HG02981 (cell line): ENCODE measurements around the gene GALNT18.
"Not testable (repeated sequence)": the region's sequence is repeated elsewhere in the genome, so short reads cannot be mapped to it uniquely, and the experiment has no call there.

Experiments used
- ATAC-seq: cut with Tn5 transposase; IDR thresholded peaks from one replicate; pipeline ENCODE4 v1.9.1; 2021; ENCODE audit warnings: mild to moderate bottlenecking, moderate library complexity; ENCODE audit not compliant: unreplicated experiment

GALNT18 gene

DNA sequence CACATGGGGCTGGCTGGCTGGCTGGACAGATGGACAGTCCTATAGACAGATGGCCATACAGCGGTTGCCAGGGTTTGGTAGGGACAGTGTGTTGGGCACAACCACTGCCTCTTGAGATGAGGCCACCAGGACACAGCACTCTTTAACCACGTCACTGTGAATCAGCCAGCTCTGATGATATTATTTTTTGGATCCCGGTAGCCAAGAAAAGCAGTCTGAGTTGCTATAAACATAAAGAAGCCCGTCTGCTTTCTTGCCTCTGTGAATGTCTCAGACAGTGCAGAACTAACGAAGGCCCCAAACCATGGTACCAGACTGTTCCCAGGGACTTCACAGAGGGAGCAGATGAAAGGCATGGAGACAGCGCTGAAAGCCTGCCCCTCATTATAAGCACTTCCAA is 152.9 kb downstream of the GALNT18 start:
- ATAC-seq, result no peak

DNA sequence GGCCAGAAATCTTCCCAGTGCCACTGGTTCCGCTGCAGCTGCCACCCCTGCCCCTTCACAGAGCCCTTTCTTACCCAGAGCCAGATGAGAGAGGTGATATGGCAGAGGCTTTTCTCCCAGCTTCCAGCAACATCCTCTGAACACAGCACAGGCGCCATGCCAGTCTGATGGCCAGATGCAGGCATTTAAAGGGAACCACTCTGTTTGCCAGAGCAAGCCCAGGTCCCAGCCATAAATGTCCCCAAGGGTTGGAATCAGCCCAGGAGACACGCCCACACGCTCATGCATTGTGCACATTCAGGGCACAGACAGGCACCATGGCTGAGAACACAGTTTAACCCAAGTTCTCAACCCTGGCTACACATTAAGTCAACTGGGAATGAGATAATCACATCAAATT is 154.5 kb downstream of the GALNT18 start:
- ATAC-seq, result no peak

DNA sequence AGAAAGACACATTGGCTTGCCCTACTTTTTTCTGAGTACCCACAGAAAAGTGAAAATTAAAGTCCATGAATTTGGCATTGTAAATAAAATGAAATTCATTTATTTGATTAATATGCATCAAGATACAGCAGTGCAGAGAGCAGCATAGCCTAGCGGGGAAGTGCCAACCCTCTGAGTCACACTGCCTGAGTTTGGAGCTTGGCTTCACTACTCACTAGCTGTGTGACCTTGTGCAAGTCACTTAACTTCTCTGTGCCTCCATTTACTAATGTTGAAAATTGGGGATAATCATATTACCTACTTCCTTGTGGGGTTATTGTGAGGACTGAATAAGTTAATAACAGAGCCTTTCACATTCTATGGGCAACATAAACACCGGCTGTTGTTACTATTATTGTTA is 157.2 kb downstream of the GALNT18 start:
- no peak for ATAC-seq

DNA sequence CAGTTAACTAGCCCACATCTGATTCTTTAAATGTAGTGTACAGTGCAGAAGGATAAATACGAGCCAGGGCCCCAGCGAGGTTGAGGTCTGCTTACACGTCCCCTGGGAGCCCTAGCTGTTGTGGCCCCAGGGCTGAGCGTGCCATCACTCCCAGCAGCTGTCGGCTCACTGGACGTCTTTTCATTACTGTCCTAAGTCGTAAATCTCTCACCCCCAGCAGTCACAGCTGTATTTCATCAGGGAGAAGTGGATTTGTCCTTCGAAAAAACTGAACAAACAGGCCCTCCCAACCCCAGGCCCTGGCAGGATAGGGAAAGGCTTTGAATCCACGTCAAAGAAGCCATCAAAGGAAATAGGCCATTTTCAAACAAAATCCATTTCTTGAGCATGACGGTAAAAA is 158.4 kb downstream of the GALNT18 start:
- ATAC-seq, result no peak

DNA sequence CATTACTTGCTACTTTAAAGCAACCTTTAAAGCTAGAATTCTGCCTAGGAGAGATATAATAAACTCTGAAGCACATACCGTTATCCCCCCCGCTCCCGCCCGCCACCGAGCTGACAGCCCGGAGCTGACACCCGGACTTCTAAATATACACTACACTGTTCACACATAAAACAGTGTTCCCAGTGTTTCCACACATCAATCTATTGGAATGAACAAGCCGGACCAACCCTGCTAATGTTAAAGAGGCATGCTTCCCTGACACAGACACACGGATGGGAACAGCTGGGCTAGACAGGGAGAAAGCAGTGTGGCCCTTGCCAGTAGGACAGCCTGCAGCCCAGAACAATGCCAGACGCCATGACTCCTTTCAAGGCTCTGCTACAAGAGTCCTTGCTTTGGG is 160.3 kb downstream of the GALNT18 start:
- ATAC-seq, result no peak

DNA sequence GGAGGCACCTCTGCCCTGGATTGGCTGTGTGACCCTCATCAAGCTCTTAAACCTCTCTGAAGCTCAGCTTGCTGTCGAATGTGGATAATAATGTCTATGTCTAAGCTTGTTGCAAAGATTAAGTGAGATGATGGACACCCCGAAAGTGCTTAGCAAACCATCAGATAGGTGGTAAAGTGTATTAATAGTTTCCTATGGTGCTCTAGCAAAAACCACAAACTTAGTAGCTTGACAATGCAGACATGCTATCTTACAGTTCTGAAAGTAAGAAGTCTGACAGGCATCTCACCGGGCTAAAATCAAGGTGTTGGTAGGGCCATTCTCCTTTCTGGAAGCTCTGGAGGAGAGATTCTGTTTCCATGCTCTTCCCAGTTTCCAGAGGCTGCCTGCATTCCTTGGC is 162.2 kb downstream of the GALNT18 start:
- ATAC-seq, result no peak

DNA sequence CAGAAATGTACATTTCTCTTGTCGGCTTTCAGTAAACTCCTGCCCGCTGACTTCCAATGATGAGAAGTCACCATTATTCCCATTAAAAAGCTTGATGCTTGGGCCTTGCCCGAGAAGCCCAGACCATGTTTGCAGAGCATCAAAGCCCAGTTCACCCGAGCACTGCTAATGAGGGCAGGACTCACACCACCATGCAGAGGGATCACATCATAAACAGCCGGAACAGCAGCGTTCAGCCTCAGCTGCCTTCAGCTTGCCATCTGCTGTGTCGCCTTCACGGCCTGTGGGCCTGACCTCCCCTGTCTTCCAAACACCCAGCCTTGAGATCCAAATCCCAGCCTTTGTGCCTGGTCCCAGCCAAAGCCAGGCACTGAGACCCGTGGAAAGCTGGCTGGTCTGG is 163.3 kb downstream of the GALNT18 start:
- no peak for ATAC-seq

DNA sequence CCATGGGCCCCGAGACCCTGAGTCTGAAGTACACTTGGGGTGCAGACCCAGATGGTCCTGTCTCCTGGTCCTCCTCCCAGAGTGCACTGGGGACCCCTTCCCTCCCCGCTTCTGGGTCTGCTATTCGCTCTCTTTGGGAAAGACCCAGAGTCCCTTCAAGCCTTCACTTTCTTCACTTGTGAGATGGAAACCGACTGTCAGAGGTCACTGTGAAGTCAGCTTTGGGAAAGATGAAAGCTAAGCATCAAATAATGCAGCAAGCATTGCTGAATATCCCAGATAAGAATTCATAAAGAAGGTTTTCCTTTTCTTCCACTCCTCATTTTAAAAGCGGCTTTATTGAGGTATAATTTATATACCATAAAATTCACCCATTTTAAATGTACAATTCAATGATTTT is 163.8 kb downstream of the GALNT18 start:
- no peak for ATAC-seq

DNA sequence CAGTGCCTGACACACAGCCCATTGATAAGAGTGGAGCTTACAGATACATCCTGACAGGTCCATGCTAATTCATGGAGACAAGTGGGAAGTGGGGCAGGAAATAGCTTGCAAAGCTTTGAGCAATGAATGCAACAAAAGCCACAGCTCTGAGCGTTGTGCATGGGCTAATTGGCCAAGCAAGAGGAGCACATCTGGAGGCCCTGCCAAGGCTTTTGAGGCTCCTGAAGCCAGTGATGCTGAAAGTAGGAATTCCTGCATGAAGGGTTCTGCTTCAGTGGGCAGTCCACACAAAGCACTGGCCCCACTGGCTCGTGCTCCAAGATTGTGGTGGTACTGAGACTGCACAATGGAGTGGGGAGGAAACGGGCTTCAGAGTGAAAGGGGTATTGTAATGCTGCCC is 164.9 kb downstream of the GALNT18 start:
- ATAC-seq, result no peak

DNA sequence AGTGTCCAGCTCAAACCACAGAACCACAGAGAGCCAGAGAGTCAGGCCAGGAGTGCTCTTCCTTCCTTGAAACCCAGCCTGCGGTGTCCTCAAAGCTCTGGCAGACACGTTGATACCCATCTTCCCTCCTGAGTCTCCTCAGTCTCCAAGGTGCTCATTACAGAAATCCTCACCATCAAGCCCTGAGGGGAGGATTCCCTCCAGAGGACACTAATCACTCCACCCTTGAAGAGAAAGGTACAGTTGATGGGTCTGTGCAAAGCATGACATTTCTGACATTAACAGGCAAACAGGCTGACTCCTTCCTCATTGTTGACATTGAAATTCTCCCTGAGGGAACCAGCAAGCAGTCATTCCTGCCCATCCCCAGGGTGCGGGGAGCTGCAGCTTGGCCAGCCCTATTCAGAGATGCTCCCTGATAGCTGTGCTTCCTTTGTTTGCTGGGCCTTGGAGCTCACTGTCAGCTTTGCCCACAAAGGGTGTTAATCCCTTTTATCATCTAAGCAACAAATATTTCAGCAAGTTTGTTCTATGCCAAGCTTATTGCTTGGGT is 167.1 kb downstream of the GALNT18 start:
- no peak for ATAC-seq

DNA sequence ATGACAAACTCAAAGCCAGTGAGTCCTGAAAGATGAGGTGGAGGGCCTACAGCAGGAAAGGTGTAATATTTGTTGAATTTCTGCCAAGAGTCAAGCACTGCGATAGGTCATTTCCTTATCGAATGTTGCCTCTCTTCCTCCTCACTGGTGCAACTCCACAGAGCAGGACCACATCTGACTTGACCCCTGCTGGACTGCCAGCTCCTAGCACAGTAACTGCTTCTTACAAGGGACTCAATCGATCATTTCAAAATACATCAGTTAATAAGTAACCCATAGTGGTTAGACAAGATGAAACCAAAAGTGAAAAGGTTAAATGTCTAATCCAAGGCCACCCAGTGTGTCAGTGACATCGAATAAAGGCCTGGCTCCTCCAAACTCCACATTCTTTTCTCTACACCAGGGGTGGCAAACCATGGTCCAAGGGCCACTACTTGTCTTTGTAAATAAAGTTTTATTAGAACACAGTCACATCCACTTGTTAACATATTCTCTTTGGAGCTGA is 170.3 kb downstream of the GALNT18 start:
- peak; percentile 96 for ATAC-seq

DNA sequence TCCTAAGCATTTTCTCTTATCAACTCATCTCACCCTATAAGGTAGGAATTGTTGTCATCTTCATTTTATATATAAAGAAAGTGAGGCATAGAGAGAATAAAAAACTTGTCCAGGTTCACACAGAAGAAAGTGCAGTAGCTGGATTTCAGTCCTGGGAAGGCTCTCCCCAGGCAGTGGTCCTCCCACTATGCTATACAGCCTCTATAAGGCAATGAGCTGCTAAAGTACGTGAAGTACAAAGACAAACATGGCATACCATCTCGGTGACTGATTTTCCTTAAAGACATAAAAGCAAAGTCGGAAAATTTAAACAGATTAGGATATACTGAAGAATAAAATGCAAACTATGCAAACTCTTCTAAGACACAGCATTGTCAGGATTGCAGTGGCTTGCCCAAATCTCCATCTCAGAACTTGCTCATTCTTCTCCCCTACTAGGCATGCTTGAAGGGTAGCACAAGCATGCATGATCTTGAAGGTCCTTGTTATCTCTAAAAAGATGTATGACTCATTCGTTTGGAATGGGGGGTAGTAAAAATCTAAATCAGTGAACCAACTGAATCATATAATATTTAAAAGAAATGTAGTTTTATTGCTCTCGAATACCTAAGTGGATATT is 171.0 kb downstream of the GALNT18 start:
- no peak for ATAC-seq

DNA sequence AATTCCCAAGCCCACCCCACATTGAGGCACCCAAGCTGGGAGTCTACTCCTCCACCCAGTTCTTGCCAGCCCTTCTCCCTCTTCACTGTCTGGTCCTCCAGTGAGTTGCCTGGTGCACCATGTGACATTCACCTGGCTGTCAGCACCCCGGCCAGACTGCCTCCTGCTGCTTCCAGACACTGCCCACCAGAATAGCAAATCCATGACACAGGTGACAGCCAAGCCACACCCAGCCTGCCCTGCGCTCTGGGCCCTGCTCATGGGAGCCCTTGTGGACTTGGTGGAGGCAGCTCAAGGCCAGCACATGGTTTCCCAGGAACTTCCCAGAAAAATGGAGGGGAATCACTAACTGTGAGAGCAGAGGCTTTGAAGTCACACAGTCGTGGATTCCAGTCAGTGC is 172.5 kb downstream of the GALNT18 start:
- ATAC-seq, result no peak

DNA sequence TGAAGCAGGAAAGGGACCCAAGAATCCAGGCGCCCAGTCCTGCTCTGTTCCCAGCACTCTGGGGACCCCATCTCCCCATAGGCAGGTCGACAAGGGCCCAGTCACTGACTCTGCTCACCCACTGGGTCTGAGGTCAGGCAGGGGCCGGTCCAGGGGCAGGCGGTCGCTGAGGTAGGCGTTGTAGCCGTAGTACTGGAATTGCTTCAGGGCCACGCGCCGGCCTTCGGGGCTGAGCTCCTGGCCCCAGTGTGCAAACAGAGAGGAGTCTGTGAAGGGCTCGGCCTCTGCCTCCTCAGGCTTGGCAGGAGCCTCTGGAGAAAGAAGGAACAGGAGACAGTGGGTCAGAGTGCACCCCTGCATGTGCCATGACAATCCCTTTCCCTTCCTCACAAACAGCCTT is 173.2 kb downstream of the GALNT18 start:
- no peak for ATAC-seq

DNA sequence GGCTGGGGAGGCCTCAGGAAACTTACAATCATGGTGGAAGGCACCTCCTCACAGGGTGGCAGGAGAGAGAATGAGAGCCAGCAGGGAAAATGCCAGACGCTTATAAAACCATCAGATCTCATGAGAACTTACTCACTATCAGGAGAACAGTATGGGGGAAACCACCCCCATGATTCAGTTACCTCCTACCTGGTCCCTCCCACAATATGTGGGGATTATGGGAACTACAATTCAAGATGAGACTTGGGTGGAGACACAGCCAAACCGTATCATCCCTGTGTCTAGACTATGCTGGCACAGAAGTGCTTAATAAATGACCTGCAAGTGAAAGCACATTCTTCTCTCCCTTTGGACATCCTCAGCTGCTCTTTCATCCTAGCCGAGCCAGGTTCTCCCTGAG is 174.2 kb downstream of the GALNT18 start:
- not testable (repeated sequence) for ATAC-seq

DNA sequence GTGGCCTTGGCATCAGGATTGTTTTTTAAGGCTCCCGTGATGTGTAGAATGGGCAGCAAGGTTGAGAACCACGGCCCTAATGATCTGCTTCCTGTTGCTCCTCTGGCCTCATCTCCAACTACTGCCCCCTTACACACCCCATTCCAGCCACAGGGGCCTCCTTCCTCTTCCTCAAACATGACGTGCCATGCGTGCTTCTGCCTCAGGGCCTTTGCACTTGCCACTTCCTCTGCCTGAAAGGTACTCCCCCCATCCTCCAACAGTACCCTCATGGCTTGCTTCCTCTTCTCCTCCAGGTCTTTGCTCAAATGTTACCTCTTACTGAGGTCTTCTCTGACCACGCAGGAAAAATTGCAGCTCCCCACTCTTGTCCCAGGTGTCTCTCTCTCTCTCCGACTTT is 174.8 kb downstream of the GALNT18 start:
- no peak for ATAC-seq

DNA sequence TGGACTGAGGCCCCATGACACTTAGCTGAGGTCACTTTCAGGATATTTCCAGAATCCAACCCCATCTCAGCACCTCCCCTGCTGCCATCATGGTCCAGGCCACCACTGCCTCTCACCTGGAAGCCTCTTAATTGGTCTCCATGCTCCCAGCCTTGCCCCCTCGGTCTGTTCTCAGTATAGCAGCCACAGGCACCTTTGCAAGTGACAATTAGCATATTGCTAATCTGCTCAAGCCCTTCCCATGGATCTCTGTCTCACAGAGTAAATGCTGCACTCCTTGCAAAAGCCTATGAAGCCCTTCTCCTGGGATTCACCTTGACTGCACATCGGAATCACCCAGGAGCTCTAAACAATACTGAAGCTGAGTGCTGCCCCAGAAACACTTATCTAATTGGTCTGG is 175.2 kb downstream of the GALNT18 start:
- ATAC-seq, result no peak

DNA sequence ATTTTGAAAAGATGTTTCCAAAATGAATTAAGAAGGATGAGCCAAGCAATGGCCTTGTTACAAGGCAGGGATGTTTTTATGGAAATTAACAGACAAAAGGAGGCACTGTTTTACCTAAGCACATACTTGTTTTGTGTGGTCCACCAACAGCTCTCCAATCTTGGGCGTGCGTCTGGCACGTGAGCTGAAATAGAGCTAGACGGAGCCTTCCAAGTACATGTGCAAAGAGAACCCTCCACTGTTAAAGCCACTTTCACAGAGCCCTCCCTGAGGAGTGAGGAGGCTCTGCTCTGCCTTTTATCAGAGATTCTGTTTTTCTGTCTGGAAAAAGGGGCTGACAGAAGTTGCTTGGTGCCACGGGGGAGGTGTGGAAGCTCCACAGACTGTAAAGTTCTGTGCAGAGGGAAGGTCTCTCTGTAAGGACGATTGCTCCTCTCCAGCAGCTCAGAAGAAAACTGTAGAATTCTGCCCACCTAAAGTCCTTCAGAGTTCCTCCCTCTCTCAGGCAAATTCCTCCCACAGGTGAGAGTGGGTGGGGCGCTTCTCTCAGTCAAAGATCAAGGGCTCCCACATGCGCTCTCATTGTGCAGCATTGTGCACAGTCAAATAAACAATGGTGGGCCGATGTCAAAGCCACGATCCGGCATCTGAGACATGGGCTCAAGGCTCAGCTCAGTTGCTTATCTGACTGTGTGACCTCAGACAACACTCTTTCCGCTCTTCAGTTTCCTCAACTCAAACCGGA is 176.2 kb downstream of the GALNT18 start:
- ATAC-seq, result no peak

DNA sequence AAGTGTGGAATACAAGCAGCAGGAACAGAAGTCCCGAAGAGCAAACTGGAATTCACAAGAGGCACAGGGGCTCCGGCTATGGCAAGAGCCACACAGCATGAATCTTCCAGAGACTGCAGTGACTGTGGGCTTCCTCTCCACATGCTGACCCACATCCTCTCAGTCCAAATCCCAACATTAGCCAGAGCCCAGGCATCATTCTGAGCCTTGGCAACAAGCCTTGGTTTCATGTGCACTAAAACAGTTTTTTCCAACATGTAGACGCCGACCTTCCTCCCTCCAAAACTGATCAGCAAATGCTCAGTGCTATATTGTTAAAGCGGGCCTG is 177.0 kb downstream of the GALNT18 start:
- ATAC-seq, result no peak

DNA sequence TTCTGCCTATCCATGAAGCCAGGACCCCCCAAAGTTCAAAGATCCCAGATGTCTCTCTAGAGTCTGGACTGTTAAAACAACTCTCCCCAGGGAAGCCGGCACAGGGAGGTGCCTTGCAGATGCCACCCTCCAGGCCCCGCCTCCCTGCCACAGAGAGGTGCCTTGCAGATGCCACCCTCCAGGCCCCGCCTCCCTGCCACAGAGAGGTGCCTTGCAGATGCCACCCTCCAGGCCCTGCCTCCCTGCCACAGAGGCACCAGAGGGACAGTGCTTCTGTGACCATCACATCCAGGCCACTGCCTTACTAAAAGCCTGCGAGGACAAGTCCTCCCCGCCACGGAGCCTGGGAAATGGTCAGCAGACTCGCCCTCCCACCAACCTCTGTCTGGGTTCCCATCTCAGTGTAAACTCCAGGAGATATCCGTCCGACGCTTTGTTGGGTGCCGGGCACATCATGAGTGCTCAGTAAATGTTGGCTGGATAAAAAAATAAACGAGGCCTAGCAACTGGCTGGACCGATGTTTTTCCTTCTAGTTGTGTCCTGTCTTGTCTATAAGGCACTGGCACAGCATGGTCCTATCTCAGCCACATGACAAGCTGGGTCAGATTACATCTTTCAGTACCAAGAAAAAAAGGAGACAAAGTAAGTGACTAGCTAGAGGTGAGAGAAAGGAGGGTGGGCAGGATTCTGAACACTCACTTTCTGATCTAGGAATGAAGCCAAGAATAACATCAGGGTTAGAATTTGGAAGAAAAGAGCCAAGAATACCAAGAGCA is 177.6 kb downstream of the GALNT18 start:
- ATAC-seq, result no peak

DNA sequence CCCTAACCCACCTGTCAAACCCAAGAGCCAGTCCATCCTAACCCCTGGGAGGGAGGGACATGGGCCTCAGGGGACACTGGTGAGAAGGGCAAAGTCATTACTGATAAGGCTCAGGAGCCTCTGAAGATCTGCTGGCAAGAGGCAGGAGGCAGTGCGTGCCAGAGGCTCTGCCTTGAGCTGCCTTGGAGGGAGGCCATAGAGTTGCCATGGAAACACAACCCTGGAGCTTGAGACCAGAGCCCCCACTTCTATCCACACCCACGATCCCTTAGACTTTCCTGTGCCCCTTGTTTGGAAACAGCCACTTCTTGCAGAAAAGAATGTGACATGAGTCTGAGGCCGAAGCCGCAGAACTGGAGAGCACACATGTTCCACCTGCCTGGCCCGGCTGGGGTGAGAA is 179.0 kb downstream of the GALNT18 start:
- ATAC-seq, result no peak

DNA sequence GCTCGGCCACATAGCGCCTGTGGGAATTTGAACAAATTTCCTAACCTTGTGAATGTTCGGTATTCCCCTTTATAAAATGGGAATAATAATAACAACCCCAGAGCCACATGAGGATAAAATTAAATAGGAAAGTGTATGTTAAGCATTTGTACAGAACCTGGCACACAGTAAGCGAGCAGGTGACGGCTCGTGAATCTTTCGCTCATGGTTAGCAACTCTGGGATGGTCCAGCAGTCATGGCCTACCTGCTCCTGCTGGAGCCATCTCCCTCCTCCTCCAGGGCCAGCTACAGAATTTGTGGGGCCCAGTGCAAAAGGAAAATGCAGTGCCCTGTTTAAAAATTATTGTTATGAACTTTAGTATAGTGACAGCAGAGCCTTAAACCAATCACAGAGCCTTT is 180.3 kb downstream of the GALNT18 start:
- no peak for ATAC-seq
